ENCODE measurements around the gene ATP5PD. TPM values are rescaled to one million over a fixed set of nuclear protein-coding genes. Genes with fewer than 3 reads are reported as not detected.
"Not testable (repeated sequence)": the region's sequence is repeated elsewhere in the genome, so short reads cannot be mapped to it uniquely, and the experiment has no call there.

The ATP5PD gene
- total RNA-seq, 1 donor, result 513 TPM

- TF ChIP-seq CTCF (IDR thresholded peaks at IDR 0.05; ENCODE audit: insufficient read depth, low read length), result no peak
- DNase-seq (ENCODE audit: low read depth), result no peak
- no peak overlapping the region for H3K4me3 ChIP-seq (ENCODE audit: low read depth, low read length)
Measured at GRCh38 chr17:75009139-75009724, 37.5 kb downstream of the ATP5PD start.

- no peak overlapping the region for H3K4me3 ChIP-seq (ENCODE audit: low read depth, low read length)
- DNase-seq (ENCODE audit: low read depth), result no peak
- no peak for TF ChIP-seq CTCF (IDR thresholded peaks at IDR 0.05; ENCODE audit: insufficient read depth, low read length)
Measured at GRCh38 chr17:75008373-75008772, 38.4 kb downstream of the ATP5PD start.

- H3K4me3 ChIP-seq (ENCODE audit: low read depth, low read length), result no peak overlapping the region
- no peak for TF ChIP-seq CTCF (IDR thresholded peaks at IDR 0.05; ENCODE audit: insufficient read depth, low read length)
- DNase-seq (ENCODE audit: low read depth), result no peak
Measured at GRCh38 chr17:75006653-75007052, 40.1 kb downstream of the ATP5PD start.

GRCh38 chr17:75006084-75006483 lies 40.7 kb downstream of the ATP5PD start:
- not testable (repeated sequence) for DNase-seq (ENCODE audit: low read depth); H3K4me3 ChIP-seq (ENCODE audit: low read depth, low read length)

- TF ChIP-seq CTCF (IDR thresholded peaks at IDR 0.05; ENCODE audit: insufficient read depth, low read length), result no peak
- DNase-seq (ENCODE audit: low read depth), result no peak
- no peak overlapping the region for H3K4me3 ChIP-seq (ENCODE audit: low read depth, low read length)
Measured at GRCh38 chr17:75005291-75005690, 41.5 kb downstream of the ATP5PD start.

GRCh38 chr17:75004371-75004770 lies 42.4 kb downstream of the ATP5PD start:
- H3K4me3 ChIP-seq (ENCODE audit: low read depth, low read length), result no peak overlapping the region
- DNase-seq (ENCODE audit: low read depth), result no peak
- TF ChIP-seq CTCF (IDR thresholded peaks at IDR 0.05; ENCODE audit: insufficient read depth, low read length), result no peak

GRCh38 chr17:75003957-75004355 lies 42.8 kb downstream of the ATP5PD start:
- no peak for DNase-seq (ENCODE audit: low read depth)
- TF ChIP-seq CTCF (IDR thresholded peaks at IDR 0.05; ENCODE audit: insufficient read depth, low read length), result no peak
- no peak overlapping the region for H3K4me3 ChIP-seq (ENCODE audit: low read depth, low read length)

All from fibroblast of the aortic adventitia (primary cell).